ENCODE measurements around the gene SH3RF3. TPM values are rescaled to one million over a fixed set of nuclear protein-coding genes. Genes with fewer than 3 reads are reported as not detected.

The SH3RF3 gene
- total RNA-seq, 1 experiment from 2014 or later: 0.30 TPM

DNA sequence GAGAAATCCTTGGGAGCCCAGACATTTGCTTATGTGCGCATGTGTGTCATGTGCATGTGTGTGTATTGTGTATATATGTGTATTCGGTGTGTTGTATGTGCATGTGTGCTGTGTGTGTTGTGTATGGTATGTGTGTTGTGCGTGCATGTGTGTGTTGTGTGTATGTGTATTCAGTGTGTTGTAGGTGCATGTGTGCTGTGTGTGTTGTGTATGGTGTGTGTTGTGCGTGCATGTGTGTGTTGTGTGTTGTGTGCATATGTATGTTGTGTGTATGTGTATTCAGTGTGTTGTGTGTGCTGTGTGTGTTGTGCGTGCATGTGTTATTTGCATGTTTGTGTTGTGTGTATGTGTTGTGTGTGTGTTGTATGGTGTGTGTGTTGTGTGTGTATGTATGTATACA is 136.9 kb downstream of the SH3RF3 start:
- no peak for DNase-seq
- Histone ChIP-seq H3K27me3 (no peaks in the 10 kb centered on the region), H3K4me1 (peaks cover 3% of the 10 kb centered on the region; the same call in 1 of the 2 replicates), H3K4me3 (no peak overlapping the region), H3K27ac (no peak overlapping the region), H3K9me3 (replicated peaks) (no peaks in the 10 kb centered on the region), H3K36me3 (no peaks in the 10 kb centered on the region)

DNA sequence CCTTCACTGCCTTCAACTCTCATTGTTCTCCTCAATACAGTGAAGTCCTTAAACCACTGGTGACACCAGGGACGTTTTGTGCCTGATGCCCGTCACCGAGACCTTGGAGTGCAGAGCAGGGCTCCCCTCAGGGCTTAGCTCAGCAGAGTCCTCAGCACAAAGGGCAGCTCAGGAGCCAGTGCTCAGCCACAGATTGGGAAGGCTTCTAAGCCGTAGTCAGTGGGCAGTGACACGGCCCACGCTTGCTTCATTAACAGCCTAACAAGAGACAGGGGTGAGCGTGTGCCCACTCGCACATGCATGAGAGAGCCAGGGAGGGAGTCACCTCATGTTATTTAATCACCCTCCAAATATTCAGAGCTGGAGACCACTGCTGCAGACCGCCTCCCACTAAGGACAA is 137.5 kb downstream of the SH3RF3 start:
- Histone ChIP-seq H3K36me3 (no peaks in the 10 kb centered on the region), H3K27ac (no peak overlapping the region), H3K27me3 (no peaks in the 10 kb centered on the region), H3K4me3 (no peak overlapping the region), H3K4me1 (peaks cover 3% of the 10 kb centered on the region; the same call in 1 of the 2 replicates), H3K9me3 (replicated peaks) (no peaks in the 10 kb centered on the region)
- no peak for DNase-seq

DNA sequence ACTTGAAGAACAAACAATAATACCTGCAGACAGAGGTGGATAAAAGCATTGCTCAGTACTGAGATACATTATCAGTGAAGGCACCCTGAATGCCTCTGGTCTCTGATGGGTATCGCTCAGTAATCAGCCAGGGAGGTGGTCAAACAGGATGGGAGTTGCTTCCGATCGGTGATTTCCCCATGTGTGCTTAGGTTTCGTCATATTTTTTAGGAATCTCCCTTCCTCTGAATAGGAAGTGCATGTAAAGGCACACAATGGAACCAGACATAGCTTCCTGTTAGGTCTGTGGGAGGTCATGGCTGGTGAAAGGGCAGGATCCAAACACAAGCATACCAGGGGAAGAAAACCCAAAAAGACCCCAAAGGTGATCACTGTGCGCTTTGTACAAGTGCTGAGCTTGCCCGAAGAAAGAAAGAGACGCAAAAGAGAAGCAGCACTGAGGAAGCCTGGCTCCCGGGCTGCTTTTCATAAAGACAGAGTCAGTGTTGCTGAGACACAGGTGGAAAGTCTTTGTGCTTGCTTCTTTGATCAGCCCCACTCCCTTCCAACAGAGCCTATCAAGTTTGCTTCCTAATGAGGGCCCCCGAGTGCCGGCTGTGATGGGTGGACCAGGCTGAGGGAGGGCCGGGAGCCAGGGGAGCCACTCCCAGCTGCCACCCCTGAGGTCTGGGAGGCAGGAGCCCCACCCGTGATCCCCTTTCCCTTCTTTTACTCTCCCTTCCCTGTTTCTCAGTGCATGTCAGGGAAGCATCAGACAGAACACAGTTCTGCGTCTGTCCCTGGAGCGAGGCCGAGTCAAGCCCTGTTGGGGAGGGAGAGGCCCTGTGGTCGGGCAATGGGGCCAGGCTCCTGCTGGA is 138.2 kb downstream of the SH3RF3 start:
- H3K27ac ChIP-seq: no peak overlapping the region
- DNase-seq: no peak
- no peak overlapping the region for H3K4me3 ChIP-seq
- H3K9me3 ChIP-seq (replicated peaks): no peaks in the 10 kb centered on the region
- H3K4me1 ChIP-seq: peaks cover 3% of the 10 kb centered on the region; the same call in 1 of the 2 replicates
- no peaks in the 10 kb centered on the region for H3K36me3 ChIP-seq
- H3K27me3 ChIP-seq: no peaks in the 10 kb centered on the region

DNA sequence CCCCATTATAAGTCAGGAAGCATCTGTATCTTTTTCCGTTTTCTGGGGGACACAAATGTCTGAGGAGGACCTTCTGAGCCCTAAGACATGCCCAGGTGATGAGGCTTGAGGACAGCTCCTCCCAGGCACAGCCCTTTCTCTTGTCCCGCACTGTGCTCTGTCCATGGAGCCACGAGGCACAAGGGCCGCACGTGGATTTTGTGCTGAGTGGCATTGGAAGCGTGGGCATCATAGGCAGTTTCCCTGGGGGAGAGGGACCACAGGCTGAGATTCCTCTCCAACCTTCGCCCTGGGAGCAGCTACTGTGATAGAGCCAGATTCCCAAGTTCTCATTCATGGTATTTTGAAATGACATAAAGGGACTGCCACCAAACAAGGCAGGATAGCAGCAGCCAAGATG is 139.9 kb downstream of the SH3RF3 start:
- Histone ChIP-seq H3K36me3 (no peaks in the 10 kb centered on the region), H3K27ac (no peak overlapping the region), H3K4me1 (0 out of 2 replicates have a peak, but pooled peaks cover 3% of the 10 kb centered on the region), H3K27me3 (no peaks in the 10 kb centered on the region), H3K4me3 (no peak overlapping the region), H3K9me3 (replicated peaks) (no peaks in the 10 kb centered on the region)
- DNase-seq: no peak

DNA sequence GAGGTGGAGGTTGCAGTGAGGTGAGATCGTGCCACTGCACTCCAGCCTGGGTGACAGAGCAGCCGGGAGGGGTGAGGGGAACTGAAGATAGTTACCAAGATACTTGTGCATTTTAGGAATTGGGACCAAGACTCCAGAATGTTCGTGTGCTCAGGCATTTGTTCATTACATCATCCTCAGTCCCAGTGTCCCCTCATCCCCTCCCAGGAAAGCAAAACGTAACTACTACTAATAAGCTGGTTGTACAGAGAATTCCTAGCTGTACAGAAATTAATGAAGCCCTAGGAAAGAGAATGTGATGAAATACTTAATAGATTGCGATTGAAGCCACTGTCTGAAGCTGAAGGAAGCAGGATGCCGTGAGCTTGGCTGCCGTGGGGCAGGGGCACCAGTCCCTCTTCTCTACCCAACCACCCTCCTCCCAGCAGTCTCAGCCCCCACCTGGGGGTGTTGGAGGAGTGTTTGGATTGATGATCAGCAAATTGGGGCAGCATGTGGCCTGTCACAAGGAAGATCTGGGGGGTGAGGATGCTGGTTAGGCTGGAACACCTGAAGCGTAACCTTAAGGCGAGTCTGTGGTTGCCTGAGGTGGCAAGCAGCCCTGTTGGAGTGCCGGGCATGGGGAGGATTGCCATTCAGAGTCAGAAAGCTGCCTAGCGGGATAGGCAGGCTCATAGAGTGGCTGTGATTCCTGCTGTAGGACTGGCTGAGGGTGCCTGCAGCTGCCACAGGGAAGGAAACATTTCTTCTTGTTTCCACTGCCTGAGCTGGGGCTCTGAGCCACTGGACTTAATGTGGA is 140.9 kb downstream of the SH3RF3 start:
- Histone ChIP-seq H3K4me3 (no peak overlapping the region), H3K9me3 (replicated peaks) (no peaks in the 10 kb centered on the region), H3K4me1 (0 out of 2 replicates have a peak, but pooled peaks cover 3% of the 10 kb centered on the region)

DNA sequence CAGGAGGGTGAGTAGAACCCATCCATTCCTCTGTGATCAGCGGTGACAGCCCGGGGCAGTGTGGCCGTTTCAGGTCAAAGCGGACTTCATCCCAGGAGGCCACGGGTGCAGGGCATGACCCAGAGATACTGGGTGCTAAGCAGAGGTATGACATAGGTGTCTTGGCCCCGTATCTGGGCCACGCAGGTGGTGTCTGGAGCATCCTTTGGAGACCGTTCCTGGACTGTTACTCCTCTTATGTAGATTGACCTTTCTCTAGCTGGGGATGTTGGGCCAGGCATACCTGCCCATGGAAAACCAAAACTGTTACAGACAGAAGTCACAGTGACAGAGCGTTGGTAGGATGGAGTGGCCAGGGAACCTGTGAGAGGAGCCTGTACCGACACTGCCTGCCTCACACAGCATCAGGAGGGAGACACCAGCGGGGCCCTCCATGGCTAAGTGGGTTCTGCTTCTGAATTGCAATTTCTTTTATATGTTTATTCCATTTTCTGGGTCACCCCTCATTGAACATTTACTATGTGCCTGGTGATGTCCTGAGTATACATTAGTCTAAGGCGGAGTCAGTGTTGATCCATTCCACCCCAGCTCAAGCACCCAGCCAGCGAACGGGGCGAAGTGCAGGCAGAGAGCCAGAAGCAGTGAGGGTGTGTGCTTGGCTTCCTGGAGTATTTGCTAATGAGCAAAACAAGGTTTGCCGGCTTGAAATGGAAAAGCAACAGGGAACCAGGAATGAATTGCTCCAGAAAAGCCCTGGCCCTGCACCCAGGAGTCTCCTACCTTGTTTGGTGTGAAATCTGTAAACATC is 141.7 kb downstream of the SH3RF3 start:
- H3K27ac ChIP-seq: no peak overlapping the region
- H3K9me3 ChIP-seq (replicated peaks): no peaks in the 10 kb centered on the region
- no peak for DNase-seq
- no peaks in the 10 kb centered on the region for H3K4me1 ChIP-seq
- H3K4me3 ChIP-seq: no peak overlapping the region
- no peaks in the 10 kb centered on the region for H3K27me3 ChIP-seq
- H3K36me3 ChIP-seq: no peaks in the 10 kb centered on the region

More for the DNA sequence above, 140.9 kb downstream of the SH3RF3 start:
- DNase-seq: no peak
- H3K27me3 ChIP-seq: no peaks in the 10 kb centered on the region
- no peak overlapping the region for H3K27ac ChIP-seq
- H3K36me3 ChIP-seq: no peaks in the 10 kb centered on the region

DNA sequence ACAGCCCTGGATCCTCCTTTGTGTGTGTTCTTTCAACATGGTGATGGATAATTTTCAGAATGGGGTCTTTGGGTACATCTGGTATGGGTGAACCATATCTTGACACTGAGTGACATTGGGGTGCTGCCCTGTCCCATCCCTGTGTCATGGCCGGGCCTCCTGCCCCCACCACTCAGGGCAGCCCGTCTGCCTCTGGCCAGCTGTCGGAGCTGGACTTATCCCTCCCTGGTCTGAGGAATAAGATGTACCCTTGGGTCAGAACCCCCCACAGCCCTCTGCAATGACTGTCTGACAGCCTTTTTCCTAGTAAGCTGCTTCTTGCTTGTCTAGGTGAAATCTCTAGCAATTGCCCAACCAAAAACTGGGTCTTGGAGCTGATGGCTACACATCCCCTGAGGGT is 142.9 kb downstream of the SH3RF3 start:
- Histone ChIP-seq H3K36me3 (no peaks in the 10 kb centered on the region), H3K27me3 (no peaks in the 10 kb centered on the region; the same call in 1 of the 2 replicates), H3K4me3 (no peak overlapping the region), H3K27ac (no peak overlapping the region), H3K9me3 (replicated peaks) (no peaks in the 10 kb centered on the region), H3K4me1 (no peaks in the 10 kb centered on the region)
- DNase-seq: no peak

DNA sequence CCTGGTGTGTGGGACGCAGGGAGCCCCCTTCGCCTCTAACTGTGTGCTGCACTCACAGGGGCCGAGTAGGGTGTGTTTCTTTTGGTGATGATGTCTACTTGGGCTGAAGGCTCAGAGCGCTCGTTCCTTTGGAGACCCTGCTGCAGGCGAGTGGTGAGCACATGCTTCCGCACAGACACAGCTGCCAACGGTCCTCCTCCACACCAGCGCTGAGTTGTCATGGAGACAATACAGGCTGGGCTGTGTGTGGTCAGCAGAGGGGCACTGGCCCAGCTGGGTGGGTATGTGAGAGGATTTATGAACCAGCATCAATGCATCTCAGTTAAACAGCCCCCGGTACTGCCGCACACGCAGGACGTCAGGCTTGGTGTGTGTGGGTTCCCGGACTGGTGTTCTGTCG is 143.5 kb downstream of the SH3RF3 start:
- no peaks in the 10 kb centered on the region for H3K9me3 ChIP-seq (replicated peaks)
- H3K36me3 ChIP-seq: no peaks in the 10 kb centered on the region
- DNase-seq: no peak
- H3K4me1 ChIP-seq: no peaks in the 10 kb centered on the region
- no peak overlapping the region for H3K27ac ChIP-seq
- no peak overlapping the region for H3K4me3 ChIP-seq
- no peaks in the 10 kb centered on the region; the same call in 1 of the 2 replicates for H3K27me3 ChIP-seq

DNA sequence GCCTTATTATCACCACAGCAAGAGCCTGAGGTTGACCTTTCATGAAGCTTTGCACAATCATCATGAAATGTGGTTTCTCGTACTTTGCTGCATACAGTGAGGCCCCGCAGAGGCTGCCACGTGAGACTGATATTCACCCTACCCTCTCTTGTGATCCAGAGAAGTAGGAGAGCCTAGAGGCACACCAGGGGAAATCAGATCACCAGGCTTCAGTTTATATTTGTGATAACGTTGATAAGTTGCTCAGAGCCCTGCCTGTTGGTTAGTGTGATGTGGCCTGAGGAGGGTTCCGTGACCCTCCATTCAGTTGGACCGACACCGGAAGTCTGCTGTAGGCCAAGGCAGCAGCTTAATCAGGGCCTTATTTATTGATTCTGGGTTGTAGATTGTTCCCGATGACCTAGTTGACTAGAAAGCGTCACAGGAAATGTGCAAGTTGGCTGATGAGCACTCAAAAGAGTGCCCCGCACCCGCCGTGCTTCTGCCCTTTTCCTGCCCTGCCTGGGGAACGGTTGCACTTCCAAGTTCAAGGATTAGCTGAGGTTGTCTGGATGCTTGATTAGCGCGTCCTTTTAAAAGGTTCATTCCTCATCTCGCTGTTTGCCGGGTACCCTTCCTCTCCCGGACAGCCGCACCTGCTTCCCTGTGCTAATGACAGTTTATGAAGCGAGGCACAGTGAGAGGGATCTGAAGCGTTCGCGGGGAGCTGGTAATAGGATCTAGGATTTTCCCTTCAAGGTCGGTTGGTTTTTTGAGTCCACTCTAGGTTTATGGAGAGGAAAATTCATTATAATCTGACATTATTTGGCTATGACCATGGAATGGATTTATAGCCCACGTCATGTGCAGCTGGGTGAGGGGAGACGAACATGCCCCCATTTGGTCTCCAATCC is 146.4 kb downstream of the SH3RF3 start:
- Histone ChIP-seq H3K9me3 (replicated peaks) (no peaks in the 10 kb centered on the region), H3K27me3 (peaks cover 3% of the 10 kb centered on the region; the same call in 1 of the 2 replicates), H3K36me3 (no peaks in the 10 kb centered on the region), H3K27ac (no peak overlapping the region), H3K4me3 (no peak overlapping the region), H3K4me1 (no peaks in the 10 kb centered on the region; the same call in 1 of the 2 replicates)
- peak in 1 of 2 experiments; percentile 34 for DNase-seq

DNA sequence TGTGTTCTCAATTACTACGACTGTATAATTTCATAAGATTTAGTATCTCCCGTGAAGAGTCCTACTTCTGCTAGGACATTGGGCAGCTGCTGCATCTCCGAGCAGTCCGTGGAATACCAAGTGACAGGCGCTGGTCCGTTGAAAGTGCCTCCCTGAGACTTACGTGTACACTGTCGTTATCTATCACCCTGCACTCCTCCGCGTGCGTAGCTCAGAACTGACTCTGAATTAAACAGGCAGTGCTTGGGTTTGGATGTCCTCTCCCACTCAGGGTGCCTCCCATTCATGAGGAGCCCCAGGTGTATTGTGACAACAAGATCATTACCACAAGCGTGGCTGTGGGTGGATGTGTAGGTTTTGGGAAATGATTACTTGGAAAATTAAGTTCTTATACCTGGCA is 148.4 kb downstream of the SH3RF3 start:
- DNase-seq: no peak
- no peaks in the 10 kb centered on the region for H3K36me3 ChIP-seq
- H3K27ac ChIP-seq: no peak overlapping the region
- no peak overlapping the region for H3K4me3 ChIP-seq
- H3K27me3 ChIP-seq: peaks cover 4% of the 10 kb centered on the region; the same call in 1 of the 2 replicates
- no peaks in the 10 kb centered on the region for H3K9me3 ChIP-seq (replicated peaks)
- no peaks in the 10 kb centered on the region; the same call in 1 of the 2 replicates for H3K4me1 ChIP-seq

DNA sequence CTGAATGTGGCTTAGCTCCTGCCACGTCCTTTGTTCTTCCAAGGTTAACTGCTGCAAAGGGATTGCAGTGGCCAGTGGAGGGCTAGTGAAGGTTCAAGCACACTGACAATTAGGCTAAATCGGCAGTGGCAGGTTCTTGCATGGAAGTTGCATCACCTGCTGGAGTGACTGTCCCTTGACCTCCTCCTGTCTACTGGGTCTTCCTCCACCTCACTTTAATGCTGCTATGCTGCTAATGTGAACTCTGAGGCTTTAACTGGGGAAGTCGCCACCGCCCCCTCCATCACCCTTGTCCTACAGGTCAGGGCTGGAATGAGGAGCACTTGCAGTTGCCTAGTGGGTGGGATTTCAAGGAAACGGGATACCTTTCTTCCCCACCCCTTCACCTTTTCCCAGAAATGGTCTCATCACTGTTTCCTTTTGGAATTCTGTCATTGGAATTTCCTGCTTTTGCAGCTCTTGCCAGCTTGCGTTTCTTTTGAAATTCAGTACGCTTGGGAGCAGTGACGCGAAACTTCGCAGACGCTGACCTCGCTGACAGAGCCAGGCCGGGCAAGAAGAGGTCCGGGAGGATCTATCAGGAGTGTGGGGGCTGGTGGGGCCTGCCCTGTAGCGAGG is 150.3 kb downstream of the SH3RF3 start:
- no peak for DNase-seq
- Histone ChIP-seq H3K36me3 (no peaks in the 10 kb centered on the region), H3K4me1 (peaks cover under 1% of the 10 kb centered on the region; the same call in 1 of the 2 replicates), H3K4me3 (no peak overlapping the region), H3K27ac (no peak overlapping the region), H3K9me3 (replicated peaks) (no peaks in the 10 kb centered on the region), H3K27me3 (peaks cover 4% of the 10 kb centered on the region; the same call in 1 of the 2 replicates)

DNA sequence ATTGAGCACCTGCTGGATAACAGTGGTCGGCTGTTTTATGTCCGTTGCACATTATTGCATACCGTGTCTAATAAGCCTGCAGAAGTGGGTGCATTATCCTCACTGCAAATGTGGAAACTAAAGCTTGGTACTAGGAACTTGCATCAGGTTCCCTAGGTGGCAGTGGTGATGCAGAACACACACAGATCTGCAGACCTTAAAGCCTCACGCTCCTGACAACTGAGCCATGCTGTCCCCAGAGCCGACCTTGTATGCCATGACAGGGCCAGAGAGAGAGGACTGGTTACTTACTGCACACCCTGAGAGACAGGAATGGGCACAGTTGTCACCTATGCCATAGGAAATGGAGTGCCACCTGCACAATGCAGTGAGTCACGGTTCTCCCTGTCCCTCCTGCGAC is 151.8 kb downstream of the SH3RF3 start:
- no peak for DNase-seq

DNA sequence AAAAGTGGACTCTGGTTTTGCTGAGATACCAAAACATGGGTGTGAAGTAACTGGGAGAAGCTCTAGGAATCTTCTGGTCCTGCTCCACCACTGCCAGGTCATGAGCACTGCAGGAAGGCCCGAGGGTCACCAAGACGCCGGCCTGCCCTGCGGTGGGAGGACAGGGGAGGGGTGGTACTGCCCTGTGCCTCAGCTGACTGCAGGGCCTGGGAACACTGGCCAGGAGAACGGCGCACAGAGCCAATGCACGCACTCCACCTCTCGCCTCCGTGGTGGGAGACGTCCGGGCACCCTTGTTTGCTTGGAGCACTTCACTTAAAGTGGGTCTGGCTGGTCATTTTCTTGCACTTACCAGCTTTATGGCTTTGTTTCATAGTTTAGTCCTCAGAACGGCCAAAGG is 153.4 kb downstream of the SH3RF3 start:
- DNase-seq: no peak
- Histone ChIP-seq H3K4me1 (peaks cover 16% of the 10 kb centered on the region), H3K9me3 (replicated peaks) (no peaks in the 10 kb centered on the region), H3K4me3 (no peak overlapping the region), H3K27me3 (0 out of 2 replicates have a peak, but pooled peaks cover 4% of the 10 kb centered on the region), H3K36me3 (no peaks in the 10 kb centered on the region), H3K27ac (no peak overlapping the region)

More for the DNA sequence above, 151.8 kb downstream of the SH3RF3 start:
- Histone ChIP-seq H3K27me3 (peaks cover 4% of the 10 kb centered on the region; the same call in 1 of the 2 replicates), H3K9me3 (replicated peaks) (no peaks in the 10 kb centered on the region), H3K27ac (no peak overlapping the region), H3K36me3 (no peaks in the 10 kb centered on the region), H3K4me3 (no peak overlapping the region), H3K4me1 (peaks cover 15% of the 10 kb centered on the region)
